ENCODE measurements around the gene ZNF26.
"Not testable (repeated sequence)": the region's sequence is repeated elsewhere in the genome, so short reads cannot be mapped to it uniquely, and the experiment has no call there.

ZNF26 gene

DNA sequence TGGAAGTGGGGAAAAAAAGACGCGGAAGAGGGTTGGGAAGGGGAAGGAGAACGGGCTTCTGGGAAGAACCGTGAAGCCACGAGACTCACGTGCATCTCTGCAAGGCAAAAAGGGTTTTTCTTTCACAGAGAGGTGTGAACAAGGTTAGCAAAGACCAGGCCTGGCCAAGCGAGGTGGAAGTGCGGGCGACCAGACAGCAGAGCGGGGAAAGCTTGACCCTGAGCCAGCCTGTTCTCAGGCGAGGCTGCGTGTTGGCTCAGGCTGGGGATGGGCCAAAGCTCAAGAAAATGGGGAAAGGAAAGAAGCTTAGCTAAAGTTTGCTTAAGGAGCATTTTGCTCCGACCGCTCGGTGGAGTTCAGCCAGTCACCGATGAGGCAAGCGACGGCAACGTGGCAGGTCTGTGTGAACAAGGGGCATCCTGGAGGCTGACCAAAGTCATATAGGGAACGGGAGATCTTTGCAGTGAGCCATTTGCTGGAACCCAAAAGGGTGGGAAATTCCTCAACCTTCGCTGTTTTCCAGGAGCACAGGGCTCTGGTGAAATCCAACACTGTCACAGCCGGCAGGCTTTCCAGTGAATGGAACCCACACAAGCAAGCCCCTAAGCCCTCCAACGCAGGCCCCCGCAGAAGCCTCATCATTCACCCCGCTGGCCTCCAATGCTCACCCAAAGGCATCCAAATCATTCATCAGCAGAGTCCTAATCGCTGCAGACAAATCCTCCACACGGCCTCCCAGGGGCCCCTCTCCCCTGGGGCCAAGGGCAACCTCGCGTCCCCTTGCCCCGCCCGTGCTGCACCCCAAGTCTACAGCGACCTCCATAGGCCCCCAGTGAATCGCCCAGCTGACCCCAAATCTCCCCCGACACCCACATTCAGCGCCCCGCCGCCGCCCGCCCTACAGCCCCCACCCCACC lies 30.8 kb upstream of the ZNF26 start:
- DNase-seq: peak; percentile 41

DNA sequence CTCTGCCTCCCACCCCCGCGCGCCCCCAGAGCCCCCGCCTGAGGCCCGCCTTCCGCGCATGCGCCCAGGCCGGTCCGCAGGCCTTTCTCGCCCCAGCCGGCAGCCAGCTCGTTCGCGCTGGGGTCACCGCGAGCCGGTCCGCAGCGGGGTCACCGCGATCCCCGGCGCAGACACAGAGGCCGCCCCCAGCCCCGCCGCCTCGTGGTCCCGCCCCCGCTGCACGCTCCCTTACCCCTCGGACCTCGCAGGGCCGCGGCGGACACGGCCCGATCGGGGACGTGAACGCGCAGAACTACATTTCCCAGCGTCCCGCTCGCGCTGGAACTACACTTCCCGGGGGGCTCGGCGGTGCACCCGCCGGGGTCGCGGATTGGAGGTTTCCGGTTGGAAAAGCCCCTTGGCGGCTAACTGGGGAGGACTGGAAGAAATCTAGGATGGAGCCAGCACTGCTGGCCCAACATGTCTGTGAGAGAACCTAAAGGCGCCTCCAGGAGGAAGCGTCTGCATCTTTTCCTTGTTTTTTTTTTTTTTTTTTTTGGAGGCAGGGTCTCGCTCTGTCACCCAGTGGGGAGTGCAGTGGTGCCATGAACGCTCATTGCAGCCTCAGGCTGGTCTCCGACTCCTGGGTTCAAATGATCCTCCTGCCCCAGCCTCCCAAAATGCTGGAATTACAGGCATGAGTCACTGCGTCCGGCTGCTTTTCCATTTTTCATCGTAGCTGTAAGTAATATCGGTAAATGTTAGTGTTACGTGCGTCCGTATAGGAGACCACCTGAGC lies 30.0 kb upstream of the ZNF26 start, which contains the start of gene ZNF605:
TSS of gene ZNF605 (minus strand) at position 296 of the 778 bp plus-strand sequence. CDS start 10,671 bp downstream, outside the sequence.
- DNase-seq: peak; percentile 82

DNA sequence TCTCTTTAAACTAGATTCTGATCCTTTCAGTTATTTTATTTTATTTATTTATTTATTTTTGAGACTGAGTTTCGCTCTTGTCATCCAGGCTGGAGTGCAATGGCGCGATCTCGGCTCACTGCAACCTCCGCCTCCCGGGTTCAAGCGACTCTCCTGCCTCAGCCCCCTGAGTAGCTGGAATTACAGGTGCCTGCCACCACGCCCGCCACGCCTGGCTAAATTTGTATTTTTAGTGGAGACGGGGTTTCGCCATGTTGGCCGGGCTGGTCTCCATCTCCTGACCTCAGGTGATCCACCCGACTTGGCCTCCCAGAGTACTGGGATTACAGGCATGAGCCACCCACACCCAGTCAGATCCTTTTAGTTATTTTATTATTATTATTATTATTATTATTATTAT lies 24.4 kb upstream of the ZNF26 start:
- DNase-seq: not testable (repeated sequence)

DNA sequence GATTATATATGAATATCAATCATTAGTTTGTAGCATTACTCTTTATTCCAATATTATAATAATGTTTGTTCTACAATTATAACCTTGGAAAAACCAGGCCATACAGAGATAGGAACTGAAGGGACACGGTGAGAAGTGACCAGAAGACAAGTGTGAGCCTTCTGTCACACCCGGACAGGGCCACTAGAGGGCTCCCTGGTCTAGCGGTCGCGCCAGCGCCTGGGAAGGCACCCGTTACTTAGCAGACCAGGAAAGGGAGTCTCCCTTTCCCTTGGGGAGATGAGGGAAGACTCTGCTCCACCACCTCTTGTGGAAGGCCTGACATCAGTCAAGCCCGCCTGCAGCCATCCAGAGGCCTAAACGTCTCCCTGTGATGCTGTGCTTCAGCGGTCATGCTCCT lies 22.2 kb upstream of the ZNF26 start:
- DNase-seq: not testable (repeated sequence)

DNA sequence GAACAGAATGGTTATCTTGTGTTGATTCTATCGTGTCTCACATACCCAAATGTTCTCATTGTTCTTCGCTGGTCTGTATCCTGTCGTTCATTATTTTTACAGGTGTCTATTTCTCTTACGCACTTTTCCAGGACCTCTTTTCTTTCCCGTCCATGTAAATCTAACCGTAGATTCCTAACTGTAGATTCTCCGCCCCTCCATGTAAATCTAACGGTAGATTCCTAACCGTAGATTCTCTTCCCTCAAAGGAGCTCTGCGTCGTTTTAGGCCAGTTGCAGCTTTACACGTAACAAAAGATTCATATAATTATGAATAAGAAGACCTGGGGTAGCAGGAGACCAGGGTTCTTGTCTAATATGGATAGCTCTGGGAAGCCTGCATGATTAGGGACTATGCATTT lies 20.4 kb upstream of the ZNF26 start:
- DNase-seq: no peak

DNA sequence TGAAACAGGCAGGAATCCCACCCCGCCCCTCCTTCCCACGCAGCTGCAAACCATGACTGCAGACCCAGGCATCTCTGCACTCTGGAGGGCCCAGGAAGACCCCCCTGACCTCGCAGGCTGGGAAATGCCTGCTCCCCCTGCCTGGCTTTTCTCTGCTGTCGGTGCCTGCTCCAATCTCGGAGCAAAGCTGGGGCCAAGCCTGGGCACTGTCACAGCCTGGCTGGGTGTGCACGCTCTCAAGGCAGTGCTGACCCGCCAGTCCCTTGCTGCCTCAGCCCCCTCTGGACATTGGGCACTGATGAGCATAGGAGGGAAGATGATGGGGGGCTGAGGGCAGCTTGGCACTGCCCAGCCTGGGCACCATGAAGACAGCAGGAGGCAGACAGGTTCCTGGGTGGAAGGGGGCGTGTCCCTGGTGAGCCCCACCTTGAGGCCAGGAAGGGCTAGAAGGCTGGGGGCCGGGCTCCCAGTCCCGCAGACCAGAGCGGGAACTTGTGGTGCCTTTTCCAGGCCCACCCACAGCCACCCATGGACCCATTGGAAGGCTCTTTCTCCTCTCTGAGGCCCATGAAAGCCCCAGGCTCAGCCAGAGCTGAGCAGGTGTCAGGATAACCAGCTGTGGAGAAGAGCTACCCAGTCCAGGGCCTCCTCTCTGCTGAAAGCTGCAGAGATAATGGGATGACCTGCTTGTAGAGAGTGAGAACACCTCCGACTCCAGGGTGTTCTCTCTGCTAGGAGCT lies 19.3 kb upstream of the ZNF26 start:
- DNase-seq: no peak

DNA sequence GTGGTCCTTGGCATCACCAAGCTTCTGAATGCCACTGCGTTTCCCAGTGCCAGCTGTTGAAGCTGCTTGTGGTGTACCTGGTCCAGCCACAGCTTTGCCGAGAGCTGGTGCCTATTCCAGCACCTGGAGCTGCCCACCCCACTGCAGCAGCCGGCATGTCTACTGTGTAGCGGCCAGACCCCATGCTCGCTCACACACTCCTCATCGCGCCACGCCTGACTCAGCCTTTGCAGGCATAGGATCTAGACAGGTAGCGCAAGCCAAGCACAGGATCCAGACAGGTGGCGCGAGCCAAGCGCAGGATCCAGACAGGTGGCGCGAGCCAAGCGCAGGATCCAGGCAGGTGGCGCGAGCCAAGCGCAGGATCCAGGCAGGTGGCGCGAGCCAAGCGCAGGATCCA lies 18.4 kb upstream of the ZNF26 start:
- DNase-seq: no peak

DNA sequence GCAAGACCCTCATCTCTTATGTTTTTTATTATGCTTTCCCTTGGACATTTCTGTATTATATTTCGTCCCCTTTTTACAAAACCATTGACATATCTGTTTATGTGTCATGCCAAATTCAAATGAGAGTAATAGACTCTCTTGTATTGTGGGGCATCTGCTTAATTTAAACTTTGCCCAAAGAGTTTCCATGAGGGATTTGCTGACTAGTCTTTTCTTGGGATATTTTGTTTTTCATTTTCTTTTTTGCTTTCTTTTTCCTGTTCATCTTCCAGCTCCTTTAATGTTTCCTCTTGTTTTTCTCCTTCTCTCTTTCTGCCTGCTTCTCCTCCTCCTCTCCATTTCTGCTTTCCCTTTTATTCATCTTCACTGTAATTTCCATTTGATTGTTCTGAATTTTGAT lies 13.8 kb upstream of the ZNF26 start:
- no peak for DNase-seq

DNA sequence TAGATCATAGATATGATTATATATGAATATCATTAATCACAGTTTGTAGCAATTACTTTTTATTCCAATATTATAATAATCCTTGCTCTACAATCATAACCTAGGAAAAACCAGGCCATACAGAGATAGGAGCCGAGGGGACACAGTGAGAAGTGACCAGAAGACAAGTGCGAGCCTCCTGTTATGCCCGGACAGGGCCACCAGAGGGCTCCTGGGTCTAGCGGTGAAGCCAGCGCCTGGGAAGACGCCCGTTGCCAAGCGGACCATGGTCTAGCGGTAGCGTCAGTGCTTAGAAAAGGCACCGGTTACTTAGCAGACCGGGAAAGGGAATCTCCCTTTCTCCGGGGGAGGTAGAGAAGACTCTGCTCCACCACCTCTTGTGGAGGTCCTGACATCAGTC lies 9.3 kb upstream of the ZNF26 start:
- DNase-seq: not testable (repeated sequence)

DNA sequence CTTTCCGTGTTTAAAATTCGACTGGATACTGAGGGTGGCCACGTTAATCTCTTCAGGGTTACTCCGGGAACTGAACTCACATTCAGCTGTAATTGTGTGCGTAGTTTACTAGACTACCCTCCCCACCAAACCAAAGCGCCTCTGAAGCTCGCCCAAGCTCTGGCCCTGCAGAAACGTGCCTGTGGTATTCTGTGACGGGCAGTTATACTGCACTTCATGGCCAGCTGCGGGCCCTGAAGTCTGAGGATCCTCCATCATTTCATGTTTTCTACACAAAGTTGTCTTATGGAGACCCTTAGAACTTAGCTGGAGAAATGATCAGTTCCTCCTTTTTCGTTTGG lies 688 bp downstream of the ZNF26 start:
- DNase-seq: no peak

DNA sequence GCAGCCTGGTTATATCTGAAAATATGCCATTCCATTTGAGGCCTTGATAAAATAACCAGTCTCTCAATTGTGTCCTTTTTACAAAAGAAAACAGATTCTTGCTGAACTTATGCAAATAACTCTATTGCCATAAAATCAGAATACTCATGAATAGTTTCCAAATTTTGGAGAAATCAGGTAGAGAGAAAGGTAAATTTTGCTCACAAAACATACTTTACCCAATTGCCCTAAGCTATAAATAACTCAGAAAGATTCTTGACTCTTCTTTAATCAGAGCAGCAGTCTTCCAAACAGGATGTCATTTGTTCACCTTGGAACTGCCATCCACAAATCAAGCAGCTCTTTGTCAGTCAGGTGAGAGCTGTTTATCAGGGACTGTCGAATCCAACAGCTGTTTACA lies 12.6 kb downstream of the ZNF26 start:
- DNase-seq: no peak

DNA sequence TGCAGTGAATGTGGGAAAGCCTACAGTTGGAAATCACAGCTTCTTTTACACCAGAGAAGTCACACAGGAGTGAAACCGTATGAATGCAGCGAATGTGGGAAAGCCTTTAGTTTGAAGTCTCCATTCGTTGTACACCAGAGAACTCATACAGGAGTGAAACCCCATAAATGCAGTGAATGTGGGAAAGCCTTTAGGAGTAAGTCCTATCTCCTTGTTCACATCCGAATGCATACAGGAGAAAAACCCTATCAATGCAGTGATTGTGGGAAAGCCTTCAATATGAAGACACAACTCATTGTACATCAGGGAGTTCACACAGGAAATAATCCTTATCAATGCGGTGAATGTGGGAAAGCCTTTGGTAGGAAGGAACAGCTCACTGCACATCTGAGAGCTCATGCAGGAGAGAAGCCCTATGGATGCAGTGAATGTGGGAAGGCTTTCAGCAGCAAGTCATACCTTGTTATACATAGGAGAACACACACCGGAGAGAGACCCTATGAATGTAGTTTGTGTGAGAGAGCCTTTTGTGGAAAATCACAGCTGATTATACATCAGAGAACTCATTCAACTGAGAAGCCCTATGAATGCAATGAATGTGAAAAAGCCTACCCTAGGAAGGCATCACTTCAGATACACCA lies 24.6 kb downstream of the ZNF26 start:
- no peak for DNase-seq

DNA sequence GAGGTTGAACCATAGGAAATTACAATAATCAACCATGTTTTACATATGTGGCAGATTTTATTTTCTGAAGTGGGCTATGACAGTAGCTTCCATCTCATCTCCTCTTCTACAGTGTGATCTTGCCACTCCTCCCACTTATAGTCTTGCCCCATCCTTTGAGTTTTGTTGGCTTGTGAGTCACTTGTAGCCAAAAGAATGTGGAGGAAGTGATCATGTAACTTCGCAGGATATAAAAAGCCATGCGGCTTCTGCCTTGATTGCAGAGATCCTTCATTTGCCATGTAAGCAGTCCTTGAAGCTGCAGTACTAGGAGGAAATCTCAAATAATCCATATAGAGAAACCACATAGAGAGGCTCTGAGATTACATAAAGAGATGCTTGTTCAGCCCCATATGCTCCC lies 37.4 kb downstream of the ZNF26 start:
- DNase-seq: no peak

DNA sequence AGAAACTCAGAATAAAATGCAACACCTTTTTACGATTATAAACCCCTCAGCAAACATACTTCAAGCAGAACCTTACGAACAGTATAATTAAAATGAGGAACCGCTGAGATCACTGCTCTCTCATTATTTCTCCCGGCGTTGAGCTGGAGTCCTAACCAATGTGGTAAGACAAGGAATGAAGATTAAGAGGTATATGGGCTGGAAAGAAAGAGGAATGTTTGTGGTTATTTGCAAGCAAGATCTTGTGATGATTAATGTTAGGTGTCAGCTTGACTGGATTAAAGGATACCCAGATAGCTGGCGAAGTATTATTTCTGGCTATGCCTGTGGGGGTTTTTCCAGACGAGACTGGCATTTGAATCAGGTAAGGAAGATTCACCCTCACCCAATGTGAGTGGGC lies 40.8 kb downstream of the ZNF26 start:
- no peak for DNase-seq

DNA sequence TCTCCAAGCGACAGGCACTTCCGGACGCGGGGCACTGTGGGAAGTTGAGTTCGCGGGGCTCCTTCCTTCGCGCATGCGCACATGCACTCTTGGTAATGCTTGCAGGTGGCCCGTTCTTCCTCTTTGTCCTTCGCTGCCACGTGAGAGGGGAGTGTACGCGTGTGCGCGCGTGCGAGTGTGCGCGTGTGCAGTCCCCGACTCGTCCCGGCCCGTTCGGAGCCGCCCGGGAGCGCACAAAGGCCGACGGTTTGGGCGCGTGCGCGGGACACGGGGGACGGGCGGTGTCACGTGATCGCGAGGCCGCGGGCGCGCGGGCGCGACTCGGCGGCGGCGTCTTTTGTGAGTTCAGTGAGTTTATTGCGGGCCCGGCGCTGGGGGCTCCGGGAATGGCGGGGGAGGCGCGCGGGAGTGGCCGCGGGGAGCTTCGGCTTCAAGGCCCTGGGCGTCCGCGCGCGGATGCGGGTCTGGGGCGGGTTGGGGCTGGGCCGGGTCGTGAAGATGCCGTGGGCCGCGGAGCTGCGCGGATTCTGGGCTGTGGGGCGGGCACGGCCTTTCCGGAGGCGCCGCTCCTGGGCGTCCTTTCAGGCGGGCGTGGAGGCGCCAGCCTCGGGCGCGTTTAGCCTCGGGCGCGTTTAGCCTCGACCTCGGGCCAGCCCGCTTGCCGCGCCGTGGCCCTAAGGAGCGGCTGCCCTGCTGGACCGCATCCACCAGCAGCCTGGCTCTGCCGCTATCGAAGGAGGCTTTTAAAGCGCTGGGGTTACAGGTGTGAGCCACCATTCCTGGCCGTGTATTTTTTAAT lies 51.2 kb downstream of the ZNF26 start, which contains the start of gene ZNF84:
TSS of gene ZNF84 (plus strand) at position 303 of the 799 bp plus-strand sequence. CDS start 3,959 bp downstream, outside the sequence.
- peak; percentile 97 for DNase-seq

DNA sequence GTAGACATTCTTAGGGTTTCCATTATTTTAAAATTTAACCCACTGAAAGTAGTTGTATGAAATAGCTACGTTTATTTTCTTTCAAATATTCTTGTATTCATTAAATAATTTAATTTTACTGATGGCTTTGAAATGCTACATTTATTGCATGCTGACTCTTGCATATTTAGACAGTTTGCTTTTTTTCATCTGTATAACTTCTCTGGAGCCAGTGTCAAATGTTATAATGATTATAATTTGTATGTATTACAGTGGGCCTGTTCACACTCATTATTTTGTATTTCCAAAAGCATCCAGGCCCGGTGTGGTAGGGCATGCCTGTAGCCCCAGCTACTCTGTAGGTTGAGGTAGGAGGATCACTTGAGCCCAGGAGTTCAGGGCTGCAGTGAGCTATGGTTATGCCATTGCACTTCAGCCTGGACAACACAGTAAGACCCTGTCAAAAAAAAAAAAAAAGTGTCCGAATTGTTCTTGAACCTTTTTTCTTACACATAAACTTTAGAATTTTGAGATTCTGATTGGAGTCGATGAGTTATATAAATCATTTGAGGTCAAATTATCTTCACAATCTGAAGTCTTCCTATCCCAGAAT lies 52.0 kb downstream of the ZNF26 start:
- no peak for DNase-seq

DNA sequence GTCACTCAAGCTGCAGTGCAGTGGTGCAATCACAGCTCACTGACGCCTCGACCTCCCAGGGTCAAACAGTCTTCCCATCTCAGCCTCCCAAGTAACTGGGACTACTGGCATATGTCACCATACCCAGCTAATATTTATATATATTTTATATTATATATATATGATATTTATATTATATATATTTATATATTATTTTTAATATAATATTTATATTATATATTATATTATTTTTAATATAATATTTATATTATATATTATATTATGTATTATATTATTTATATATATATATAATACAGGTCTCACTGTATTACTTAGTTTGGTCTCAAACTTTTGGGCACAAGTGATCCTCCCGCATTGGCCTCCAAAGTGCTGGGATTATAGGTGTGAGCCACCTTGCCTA lies 60.5 kb downstream of the ZNF26 start:
- no peak for DNase-seq

DNA sequence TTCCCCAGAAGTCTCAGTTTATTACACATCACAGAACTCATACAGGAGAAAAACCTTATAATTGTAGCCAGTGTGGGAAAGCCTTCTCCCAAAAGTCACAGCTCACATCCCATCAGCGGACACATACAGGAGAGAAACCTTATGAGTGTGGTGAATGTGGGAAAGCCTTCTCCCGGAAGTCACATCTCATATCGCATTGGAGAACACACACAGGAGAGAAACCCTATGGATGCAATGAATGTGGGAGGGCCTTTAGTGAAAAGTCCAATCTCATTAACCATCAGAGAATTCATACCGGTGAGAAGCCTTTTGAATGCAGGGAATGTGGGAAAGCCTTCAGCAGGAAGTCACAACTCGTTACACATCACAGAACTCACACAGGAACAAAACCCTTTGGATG lies 71.3 kb downstream of the ZNF26 start:
- no peak for DNase-seq

DNA sequence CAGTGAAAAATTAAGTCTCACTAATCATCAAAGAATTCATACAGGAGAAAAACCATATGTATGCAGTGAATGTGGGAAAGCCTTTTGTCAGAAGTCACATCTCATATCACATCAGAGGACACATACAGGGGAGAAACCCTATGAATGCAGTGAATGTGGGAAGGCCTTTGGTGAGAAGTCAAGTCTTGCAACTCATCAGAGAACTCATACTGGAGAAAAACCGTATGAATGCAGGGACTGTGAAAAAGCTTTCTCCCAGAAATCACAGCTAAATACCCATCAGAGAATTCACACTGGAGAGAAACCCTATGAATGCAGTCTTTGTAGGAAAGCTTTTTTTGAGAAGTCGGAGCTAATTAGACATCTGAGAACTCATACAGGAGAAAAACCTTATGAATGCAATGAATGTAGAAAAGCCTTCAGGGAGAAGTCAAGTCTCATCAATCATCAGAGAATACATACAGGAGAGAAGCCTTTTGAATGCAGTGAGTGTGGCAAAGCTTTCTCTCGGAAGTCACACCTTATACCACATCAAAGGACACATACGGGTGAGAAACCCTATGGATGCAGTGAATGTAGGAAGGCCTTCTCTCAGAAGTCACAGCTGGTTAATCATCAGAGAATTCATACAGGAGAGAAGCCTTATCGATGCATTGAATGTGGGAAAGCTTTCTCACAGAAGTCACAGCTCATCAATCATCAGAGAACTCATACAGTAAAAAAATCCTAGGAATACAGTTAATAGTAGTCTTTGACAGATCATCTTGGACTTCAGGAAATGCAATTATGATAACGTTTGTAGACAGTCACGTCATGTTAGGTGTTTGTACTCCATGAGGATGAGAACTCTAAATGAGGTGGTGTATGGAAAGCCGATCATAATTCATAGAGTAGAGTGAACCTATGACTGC lies 72.3 kb downstream of the ZNF26 start:
- DNase-seq: no peak

DNA sequence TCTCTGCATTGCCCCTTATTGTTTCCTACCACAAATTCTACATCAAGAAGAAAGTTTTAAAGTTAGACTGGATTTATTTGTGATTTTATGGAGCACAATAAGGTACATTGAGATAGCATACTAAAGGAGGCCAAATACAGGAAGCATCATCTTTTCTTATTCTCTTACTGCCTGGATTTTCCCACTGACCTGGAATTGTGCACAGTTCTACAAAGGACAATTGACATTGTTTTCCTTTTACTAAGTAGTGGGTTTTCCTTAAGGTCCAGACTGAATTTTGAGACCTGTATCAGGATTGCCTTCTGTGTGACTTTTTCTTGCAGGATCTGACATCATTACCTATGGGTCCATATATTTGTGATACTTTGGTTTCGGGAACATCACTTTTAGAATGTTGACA lies 75.8 kb downstream of the ZNF26 start:
- no peak for DNase-seq

Data from NCI-H510A treated with DMSO at 0.1 percent for 48 hours (cell line).